Prostate gland (tissue), 2 donors: ENCODE data around the gene PDGFA. TPM values are rescaled to one million over a fixed set of nuclear protein-coding genes. Genes with fewer than 3 reads are reported as not detected.

Experiments used
- DNase-seq: peaks from one replicate; pipeline ENCODE4 v3.0.0-alpha.2; 2019; ENCODE audit warnings: low spot score
- H3K27ac ChIP-seq, 2 donors: fragments of 200-600 bp; sonication (generic); 2 replicates each; pipeline ENCODE4 v1.5.1; 2017 to 2019
- H3K27me3 ChIP-seq: fragments of 200-600 bp; sonication (generic); replicated peaks from 2 replicates; pipeline ENCODE4 v1.5.1; 2019; ENCODE audit not compliant: insufficient read depth
- H3K36me3 ChIP-seq, 2 donors: fragments of 200-600 bp; sonication (generic); 1 replicate in 1 of 2; 2 replicates in 1 of 2; pipeline versions ENCODE4 v1.5.1 to v1.8.1; 2017 to 2019
- H3K4me1 ChIP-seq: fragments of 200-600 bp; sonication (generic); replicated peaks from 2 replicates; pipeline ENCODE4 v1.5.1; 2019
- H3K4me3 ChIP-seq, 2 donors: fragments of 200-600 bp; sonication (generic); 2 replicates each; pipeline ENCODE4 v1.5.1; 2017 to 2019
- H3K9me3 ChIP-seq: fragments of 200-600 bp; sonication (generic); 2 replicates; pipeline ENCODE4 v1.5.1; 2017
- POLR2A ChIP-seq: fragments of 450-650 bp; IDR thresholded peaks from one replicate; pipeline ENCODE4 v1.6.1; 2016; ENCODE audit warnings: antibody characterized with exemption, mild to moderate bottlenecking
- POLR2AphosphoS5 ChIP-seq: sonication (generic); formaldehyde crosslinking; IDR thresholded peaks from one replicate; pipeline ENCODE4 v1.6.1; 2017; ENCODE audit warnings: antibody characterized with exemption
- WGBS: methylation state at CpG from one replicate; pipeline ENCODE4 v1.1.5; 2018; 5-methylcytosine and 5-hydroxymethylcytosine counted together
- intact Hi-C: fragments of 100-400 bp; cut with DNase I; formaldehyde crosslinking; loops from one replicate; pipeline ENCODE4 v1.14.2; 2022
- total RNA-seq, 2 donors: library from RNA; depleted of rRNA; stranded (reverse); fragments of >200 nt; gene quantifications; one replicate each; pipeline ENCODE4 v1.1.0, GENCODE V29; 2016
- TF ChIP-seq, protein P1 (sequence below), 4 experiments: fragments of 200-600 bp in 2 of 4; fragments of 450-650 bp in 2 of 4; sonication (generic) in 2 of 4; IDR thresholded peaks; 1 replicate in 3 of 4; 2 replicates in 1 of 4; pipeline ENCODE4 v1.5.1; 2016 to 2019; ENCODE audit warnings: antibody characterized with exemption in 4 of 4, mild to moderate bottlenecking in 2 of 4, moderate library complexity in 2 of 4

PDGFA gene
- total RNA-seq, 2 donors from 2014 or later: 40.4 to 75.0 TPM

DNA sequence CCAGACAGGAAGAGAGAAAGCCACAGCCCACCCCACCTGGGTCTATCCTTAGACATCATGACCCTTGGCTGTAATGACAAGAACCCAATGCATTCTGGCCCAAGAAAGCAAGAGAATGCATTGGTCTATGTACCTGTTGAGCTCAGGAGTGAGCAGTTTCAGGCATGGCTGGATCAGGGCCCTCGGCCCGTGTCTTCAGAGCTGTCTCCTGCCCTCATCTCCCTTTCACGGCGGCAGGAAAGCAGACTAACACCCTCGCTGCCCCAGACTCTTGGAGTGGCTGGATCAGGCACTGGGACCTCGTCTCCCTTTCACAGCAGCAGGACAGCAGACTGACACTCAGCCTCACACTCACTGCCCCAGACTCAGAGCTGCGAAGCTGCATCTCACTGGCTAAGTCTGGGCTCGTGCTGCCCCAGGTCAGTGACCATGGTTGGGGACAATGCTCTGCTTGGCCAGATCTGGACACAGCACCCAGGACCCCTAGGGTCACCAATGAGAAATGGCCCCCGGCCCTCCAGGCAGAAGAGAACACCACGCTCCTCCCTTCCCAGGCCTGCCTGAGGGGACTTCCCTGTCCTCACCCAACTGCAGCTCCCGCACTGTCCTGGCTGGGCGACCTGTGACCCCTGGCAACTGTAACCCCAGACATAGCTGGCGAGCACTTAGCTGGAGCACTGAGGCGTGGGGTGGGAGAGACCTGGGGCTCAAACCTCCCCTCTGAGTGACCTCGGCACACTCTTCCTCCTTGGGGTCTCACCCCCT lies 12.9 kb upstream of the PDGFA start:
- Histone ChIP-seq H3K9me3 (no peaks in the 10 kb centered on the region), H3K4me3 (no peak overlapping the region), H3K36me3 (no peaks in the 10 kb centered on the region), H3K27me3 (no peaks in the 10 kb centered on the region), H3K27ac (no peak overlapping the region), H3K4me1 (no peaks in the 10 kb centered on the region)
- intact Hi-C loops: no loop called here
- TF ChIP-seq POLR2A: no peak
- TF ChIP-seq, protein P1, sequence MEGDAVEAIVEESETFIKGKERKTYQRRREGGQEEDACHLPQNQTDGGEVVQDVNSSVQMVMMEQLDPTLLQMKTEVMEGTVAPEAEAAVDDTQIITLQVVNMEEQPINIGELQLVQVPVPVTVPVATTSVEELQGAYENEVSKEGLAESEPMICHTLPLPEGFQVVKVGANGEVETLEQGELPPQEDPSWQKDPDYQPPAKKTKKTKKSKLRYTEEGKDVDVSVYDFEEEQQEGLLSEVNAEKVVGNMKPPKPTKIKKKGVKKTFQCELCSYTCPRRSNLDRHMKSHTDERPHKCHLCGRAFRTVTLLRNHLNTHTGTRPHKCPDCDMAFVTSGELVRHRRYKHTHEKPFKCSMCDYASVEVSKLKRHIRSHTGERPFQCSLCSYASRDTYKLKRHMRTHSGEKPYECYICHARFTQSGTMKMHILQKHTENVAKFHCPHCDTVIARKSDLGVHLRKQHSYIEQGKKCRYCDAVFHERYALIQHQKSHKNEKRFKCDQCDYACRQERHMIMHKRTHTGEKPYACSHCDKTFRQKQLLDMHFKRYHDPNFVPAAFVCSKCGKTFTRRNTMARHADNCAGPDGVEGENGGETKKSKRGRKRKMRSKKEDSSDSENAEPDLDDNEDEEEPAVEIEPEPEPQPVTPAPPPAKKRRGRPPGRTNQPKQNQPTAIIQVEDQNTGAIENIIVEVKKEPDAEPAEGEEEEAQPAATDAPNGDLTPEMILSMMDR (IDR thresholded peaks at IDR 0.05): no peak
- TF ChIP-seq POLR2AphosphoS5: no peak
- WGBS: 88% methylated on average over 15 of the region's 15 CpGs
- no peak for DNase-seq

DNA sequence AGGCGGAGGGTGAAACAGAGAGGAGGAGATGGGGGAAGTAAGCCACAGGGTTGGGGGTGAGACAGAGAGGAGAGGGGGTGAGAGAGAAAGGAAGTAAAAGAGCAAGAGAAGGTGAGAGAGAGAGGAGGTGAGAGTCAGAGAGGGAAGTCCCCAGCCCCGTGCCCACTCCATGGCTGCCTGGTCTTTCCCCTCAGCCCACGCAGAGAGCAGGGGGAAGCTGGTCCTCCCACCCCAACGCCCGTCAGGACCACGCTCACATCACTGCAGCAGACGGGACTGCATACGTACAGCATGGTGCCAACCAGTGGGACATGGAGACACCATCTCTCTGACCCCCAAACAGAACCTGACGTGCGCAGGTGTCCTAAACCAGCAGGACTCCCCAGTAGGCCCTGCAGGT lies 12.1 kb upstream of the PDGFA start:
- Histone ChIP-seq H3K9me3 (no peaks in the 10 kb centered on the region), H3K4me3 (no peak overlapping the region), H3K36me3 (no peaks in the 10 kb centered on the region), H3K27ac (no peak overlapping the region), H3K4me1 (no peaks in the 10 kb centered on the region), H3K27me3 (no peaks in the 10 kb centered on the region)
- intact Hi-C loops: no loop called here
- TF ChIP-seq POLR2AphosphoS5 (no peak), POLR2A (no peak)
- TF ChIP-seq, protein P1 (IDR thresholded peaks at IDR 0.05): no peak
- 87% methylated on average over 10 of the region's 10 CpGs for WGBS
- no peak for DNase-seq

DNA sequence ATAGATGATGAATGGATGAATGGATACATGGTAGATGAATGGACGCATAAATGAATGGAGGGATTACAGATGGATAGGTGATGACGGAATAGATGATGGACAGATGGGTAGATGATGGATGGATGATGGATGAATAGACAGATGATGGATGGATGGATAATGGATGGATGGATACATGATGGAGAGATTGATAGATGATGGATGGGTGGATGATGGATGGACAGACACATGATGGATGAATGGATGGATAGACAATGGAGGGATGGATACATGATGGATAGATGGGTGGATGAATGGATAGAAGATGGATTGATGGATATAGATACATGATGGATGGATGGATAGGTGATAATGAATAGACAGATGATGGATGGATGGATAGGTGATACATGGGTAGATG lies 8.8 kb upstream of the PDGFA start:
- DNase-seq: no peak
- Histone ChIP-seq H3K9me3 (no peaks in the 10 kb centered on the region), H3K27ac (no peak overlapping the region), H3K36me3 (no peaks in the 10 kb centered on the region), H3K27me3 (no peaks in the 10 kb centered on the region), H3K4me3 (no peak overlapping the region), H3K4me1 (no peaks in the 10 kb centered on the region)
- TF ChIP-seq, protein P1 (IDR thresholded peaks at IDR 0.05): no peak
- TF ChIP-seq POLR2A: no peak
- TF ChIP-seq POLR2AphosphoS5: no peak
- intact Hi-C loops: no loop called here
- 100% methylated on average over 2 of the region's 2 CpGs for WGBS

DNA sequence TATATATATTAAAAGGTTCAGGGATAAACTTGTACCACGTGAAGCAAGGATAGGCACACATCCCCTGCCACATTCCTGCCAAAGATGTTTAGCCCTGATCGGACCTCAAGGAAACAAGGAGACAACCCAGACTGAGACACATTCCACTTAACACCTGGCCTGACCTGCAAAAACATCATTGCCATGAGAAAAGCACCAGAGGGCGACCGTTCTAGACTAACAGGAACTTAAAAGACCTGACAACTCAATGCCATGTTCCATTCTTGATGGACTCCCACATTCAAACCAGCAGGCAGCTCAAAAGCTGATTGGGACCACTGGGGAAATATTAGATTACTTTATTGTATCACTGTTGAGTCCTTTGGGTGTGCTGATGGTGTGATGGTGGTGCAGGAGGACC lies 8.1 kb upstream of the PDGFA start:
- Histone ChIP-seq H3K27ac (no peak overlapping the region), H3K4me1 (no peaks in the 10 kb centered on the region), H3K4me3 (no peak overlapping the region), H3K9me3 (no peaks in the 10 kb centered on the region), H3K36me3 (no peaks in the 10 kb centered on the region), H3K27me3 (no peaks in the 10 kb centered on the region)
- TF ChIP-seq POLR2A: no peak
- TF ChIP-seq, protein P1 (IDR thresholded peaks at IDR 0.05): no peak
- no peak for TF ChIP-seq POLR2AphosphoS5
- WGBS: 83% methylated on average over 4 of the region's 4 CpGs
- intact Hi-C loops: no loop called here
- no peak for DNase-seq

DNA sequence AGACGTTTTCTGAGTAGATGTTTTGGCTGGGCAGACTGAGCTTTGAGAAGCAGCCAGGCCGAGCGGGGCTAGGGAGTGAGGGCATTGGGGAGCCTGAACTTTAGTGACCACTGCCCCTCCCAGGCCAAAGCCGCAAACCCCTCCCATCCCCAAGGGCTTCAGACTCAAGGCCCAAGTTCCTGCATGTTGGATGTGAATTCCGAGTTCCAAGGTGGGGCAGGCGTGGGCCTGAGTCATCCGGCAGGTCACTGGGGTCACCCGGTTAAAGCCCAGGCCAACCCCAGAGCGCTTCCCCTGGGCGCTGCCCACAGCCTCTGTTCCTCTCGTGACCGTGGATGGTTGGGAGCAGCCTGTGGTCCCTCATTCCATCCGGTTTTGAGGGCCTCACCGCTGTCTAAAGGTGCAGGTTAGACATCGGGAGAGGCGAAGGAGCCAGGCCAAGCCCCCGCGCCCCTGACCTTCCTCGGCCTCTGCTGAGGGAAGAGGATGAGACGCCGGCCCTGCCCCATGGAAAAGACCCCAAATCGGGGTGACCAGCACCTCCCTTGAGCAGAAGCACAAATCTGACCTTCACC lies 6.9 kb upstream of the PDGFA start:
- TF ChIP-seq POLR2AphosphoS5: no peak
- TF ChIP-seq, protein P1 (IDR thresholded peaks at IDR 0.05): no peak
- TF ChIP-seq POLR2A: no peak
- Histone ChIP-seq H3K27me3 (no peaks in the 10 kb centered on the region), H3K4me1 (peaks cover 1% of the 10 kb centered on the region), H3K27ac (no peak overlapping the region), H3K4me3 (no peak overlapping the region), H3K9me3 (no peaks in the 10 kb centered on the region), H3K36me3 (no peaks in the 10 kb centered on the region)
- WGBS: 86% methylated on average over 22 of the region's 22 CpGs
- DNase-seq: no peak
- intact Hi-C loops: no loop called here
